Large intestine (tissue), 3 donors: ENCODE results near the gene PPA1. TPM values are rescaled to one million over a fixed set of nuclear protein-coding genes. Genes with fewer than 3 reads are reported as not detected.
"Not testable (repeated sequence)": the region's sequence is repeated elsewhere in the genome, so short reads cannot be mapped to it uniquely, and the experiment has no call there.

Experiments used
- DNase-seq, 2 donors: peaks; one replicate each; pipeline versions ENCODE4 v3.0.0 to v3.0.0-alpha.2; 2013
- H3K27ac ChIP-seq: one replicate; pipeline ENCODE4 v1.5.1; 2013; ENCODE audit warnings: low read length
- H3K27me3 ChIP-seq: 2 replicates; pipeline ENCODE4 v1.6.1; 2013; ENCODE audit warnings: low read length; ENCODE audit not compliant: control insufficient read depth, insufficient read depth
- H3K36me3 ChIP-seq: 2 replicates; pipeline ENCODE4 v1.6.1; 2013; ENCODE audit warnings: low read length; ENCODE audit not compliant: control insufficient read depth, insufficient read depth
- H3K4me1 ChIP-seq: one replicate; pipeline ENCODE4 v1.6.1; 2013; ENCODE audit warnings: low read length; ENCODE audit not compliant: control insufficient read depth, insufficient read depth
- H3K4me3 ChIP-seq: one replicate; pipeline ENCODE4 v1.5.1; 2013; ENCODE audit warnings: low read length
- H3K9me3 ChIP-seq: one replicate; pipeline ENCODE4 v1.6.1; 2013; ENCODE audit warnings: mild to moderate bottlenecking, low read depth, low read length, moderate library complexity; ENCODE audit not compliant: control insufficient read depth
- WGBS: methylation state at CpG from one replicate; pipeline ENCODE4 v1.1.5; 2013; ENCODE audit warnings: low lambda C conversion rate; ENCODE audit not compliant: insufficient coverage; 5-methylcytosine and 5-hydroxymethylcytosine counted together
- polyA plus RNA-seq: library from polyadenylated mRNA; unstranded; fragments of 120-200 nt; gene quantifications from one replicate; pipeline ENCODE4 v1.2.1, GENCODE V29; 2013

Gene PPA1
- polyA plus RNA-seq, 1 donor = 137 TPM

DNA sequence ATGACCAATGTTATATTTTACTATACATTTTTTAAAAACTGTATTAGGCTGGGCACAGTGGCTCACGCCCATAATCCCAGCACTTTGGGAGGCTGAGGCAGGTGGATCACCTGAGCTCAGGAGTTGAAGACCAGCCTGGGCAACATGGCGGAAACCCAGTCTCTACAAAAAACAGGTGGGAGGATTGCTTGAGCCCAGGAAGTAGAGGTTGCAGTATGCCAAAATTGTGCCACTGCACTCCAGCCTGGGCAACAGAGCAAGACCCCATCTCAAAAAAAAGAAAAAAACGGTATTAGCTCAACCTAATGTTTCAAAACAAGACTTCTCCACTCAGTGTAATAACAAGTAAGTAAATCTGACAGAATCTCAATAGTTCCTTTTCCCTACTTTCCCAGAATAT lies 73.9 kb downstream of the PPA1 start:
- peaks cover 14% of the 10 kb centered on the region for H3K4me1 ChIP-seq
- peaks cover 47% of the 10 kb centered on the region for H3K36me3 ChIP-seq
- 100% methylated on average over 1 of the region's 3 CpGs for WGBS

DNA sequence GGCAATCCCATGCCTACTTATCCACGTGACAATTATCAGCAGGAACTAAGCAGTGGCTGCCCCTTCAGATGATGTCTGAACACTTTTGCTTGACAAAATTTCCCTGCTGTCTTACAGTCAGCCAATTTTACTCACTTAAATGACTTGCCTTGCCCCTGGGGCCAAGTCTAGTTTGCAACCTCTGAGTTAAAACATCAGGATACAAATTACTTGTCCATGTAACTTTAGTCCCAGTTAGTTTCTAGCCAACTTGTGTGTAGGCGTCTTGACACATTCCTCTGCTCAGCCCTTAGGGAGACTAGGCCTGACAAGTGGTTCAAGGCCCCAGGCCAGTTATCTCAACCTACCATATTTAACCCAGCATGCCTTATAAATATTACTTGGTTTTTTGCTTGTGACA lies 75.1 kb downstream of the PPA1 start:
- 100% methylated on average over 1 of the region's 2 CpGs for WGBS
- no peaks in the 10 kb centered on the region for H3K9me3 ChIP-seq

More for the DNA sequence above, 73.9 kb downstream of the PPA1 start:
- not testable (repeated sequence) for DNase-seq, H3K27ac ChIP-seq, H3K9me3 ChIP-seq, H3K4me3 ChIP-seq, H3K27me3 ChIP-seq

DNA sequence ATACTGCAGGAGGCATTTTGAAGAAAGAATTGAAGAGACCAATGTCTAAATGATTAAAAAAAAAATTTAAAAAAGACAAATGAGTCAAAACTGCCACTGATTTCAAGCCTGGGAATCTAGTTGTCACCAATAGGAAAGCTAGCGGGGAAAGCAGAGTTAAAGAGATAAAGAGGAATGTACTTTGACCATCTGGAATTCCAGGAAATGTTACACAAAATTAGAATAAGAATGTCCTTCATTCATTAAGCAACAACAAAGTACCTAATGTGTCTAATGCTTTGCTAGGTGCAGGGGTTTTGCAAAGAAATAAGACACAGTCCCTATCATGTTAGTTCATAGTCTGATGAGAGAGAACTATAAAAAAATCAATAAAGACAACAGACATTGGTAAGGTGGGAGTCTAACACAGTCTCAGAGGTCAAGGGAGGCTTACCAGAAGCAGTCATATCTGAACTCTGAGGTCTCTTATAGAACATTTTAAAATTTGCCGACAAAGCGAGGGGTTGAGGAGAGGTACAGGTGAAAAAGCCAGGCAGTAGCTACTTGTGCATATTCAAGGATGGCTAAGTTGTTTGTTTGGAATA lies 77.9 kb downstream of the PPA1 start:
- no peaks in the 10 kb centered on the region for H3K9me3 ChIP-seq
- peaks cover 69% of the 10 kb centered on the region for H3K36me3 ChIP-seq
- H3K4me3 ChIP-seq = no peak overlapping the region
- no peak overlapping the region for H3K27ac ChIP-seq
- H3K27me3 ChIP-seq = no peaks in the 10 kb centered on the region
- 43% methylated on average over 3 of the region's 3 CpGs for WGBS
- peaks cover 14% of the 10 kb centered on the region for H3K4me1 ChIP-seq
- DNase-seq = peak in 1 of 2 donors; percentile 61

More for the DNA sequence above, 75.1 kb downstream of the PPA1 start:
- H3K4me3 ChIP-seq = no peak overlapping the region
- no peaks in the 10 kb centered on the region for H3K27me3 ChIP-seq
- H3K27ac ChIP-seq = no peak overlapping the region
- peaks cover 54% of the 10 kb centered on the region for H3K36me3 ChIP-seq
- DNase-seq = no peak
- H3K4me1 ChIP-seq = peaks cover 14% of the 10 kb centered on the region

Other genes starting within 250 kb of the PPA1 start
- gene MACROH2A2, start 180.6 kb downstream of the PPA1 start, polyA plus RNA-seq = 52.0 TPM
- gene AIFM2, start 100.6 kb downstream of the PPA1 start, polyA plus RNA-seq = 4.5 TPM
- gene TYSND1, start 86.7 kb downstream of the PPA1 start, polyA plus RNA-seq = 15.7 TPM
- 80.6 TPM for gene SAR1A, start 62.9 kb downstream of the PPA1 start, polyA plus RNA-seq
- 0.31 TPM for gene NPFFR1, start 50.6 kb upstream of the PPA1 start, polyA plus RNA-seq
- gene LRRC20, start 149.2 kb upstream of the PPA1 start, polyA plus RNA-seq = 6.3 TPM
- 64.1 TPM for gene EIF4EBP2, start 170.7 kb upstream of the PPA1 start, polyA plus RNA-seq
- gene NODAL, start 208.3 kb upstream of the PPA1 start, polyA plus RNA-seq = 0.33 TPM
- 6.1 TPM for gene PALD1, start 245.3 kb upstream of the PPA1 start, polyA plus RNA-seq